Bronchial epithelial cell (primary cell): ENCODE measurements around the gene VPS45. TPM values are rescaled to one million over a fixed set of nuclear protein-coding genes. Genes with fewer than 3 reads are reported as not detected.
A peak's percentile ranks its signal among the peaks of the same experiment; 100 is the strongest.
"Not testable (repeated sequence)": the region's sequence is repeated elsewhere in the genome, so short reads cannot be mapped to it uniquely, and the experiment has no call there.

Experiments used
- DNase-seq: peaks from one replicate; pipeline ENCODE4 v3.0.0-alpha.2; 2010; ENCODE audit warnings: low read depth
- FAIRE-seq: peaks from 2 replicates; lab custom pipeline; 2011; peaks lifted over from hg19 to GRCh38; lab: Jason Lieb, UNC
- H3K27me3 ChIP-seq: 2 replicates; pipeline ENCODE4 v1.5.1; 2011; ENCODE audit warnings: low read length; ENCODE audit not compliant: control insufficient read depth, insufficient read depth
- H3K36me3 ChIP-seq: 2 replicates; pipeline ENCODE4 v1.5.1; 2011; ENCODE audit warnings: low read length; ENCODE audit not compliant: control insufficient read depth, insufficient read depth
- H3K4me3 ChIP-seq: 2 replicates; pipeline ENCODE4 v1.5.1; 2011; ENCODE audit warnings: mild to moderate bottlenecking, low read depth, low read length, control low read depth
- CTCF ChIP-seq: IDR thresholded peaks from 2 replicates; pipeline ENCODE4 v1.5.1; 2011; ENCODE audit warnings: mild to moderate bottlenecking, moderate library complexity, low read length, control low read depth, inconsistent platforms; ENCODE audit not compliant: insufficient read depth, severe bottlenecking
- total RNA-seq: library from RNA; depleted of rRNA; stranded (reverse); fragments of >200 nt; gene quantifications from 2 replicates; pipeline ENCODE4 v1.2.1, GENCODE V29; 2014

The VPS45 gene
- total RNA-seq, 1 donor from 2014 or later, result 21.6 TPM

GRCh38 chr1:150144606-150145005 is 77.0 kb downstream of the VPS45 start:
- FAIRE-seq, result no peak
- Histone ChIP-seq H3K36me3 (no peaks in the 10 kb centered on the region), H3K27me3 (no peaks in the 10 kb centered on the region), H3K4me3 (no peak overlapping the region)
- DNase-seq, result no peak
- no peak for TF ChIP-seq CTCF

GRCh38 chr1:150146016-150146415 is 78.4 kb downstream of the VPS45 start:
- DNase-seq, H3K36me3 ChIP-seq, FAIRE-seq, H3K4me3 ChIP-seq, H3K27me3 ChIP-seq: not testable (repeated sequence)

GRCh38 chr1:150146849-150147542 is 79.4 kb downstream of the VPS45 start:
- Histone ChIP-seq H3K27me3 (no peaks in the 10 kb centered on the region), H3K36me3 (no peaks in the 10 kb centered on the region), H3K4me3 (no peak overlapping the region)
- no peak for DNase-seq
- TF ChIP-seq CTCF, result no peak
- FAIRE-seq, result no peak

- no peak overlapping the region for H3K4me3 ChIP-seq
- no peak for TF ChIP-seq CTCF
- FAIRE-seq (no peak), DNase-seq (no peak)
- no peaks in the 10 kb centered on the region for H3K27me3 ChIP-seq
- no peaks in the 10 kb centered on the region for H3K36me3 ChIP-seq
These were observed 81.3 kb downstream of the VPS45 start for GRCh38 chr1:150148837-150149270.

GRCh38 chr1:150149271-150150132 is 81.9 kb downstream of the VPS45 start, which contains the start of gene PLEKHO1:
Gene PLEKHO1 (plus strand): TSS chr1:150149916. CDS start chr1:150150258, 342 bp downstream.
- DNase-seq (peak; percentile 61), FAIRE-seq (no peak)
- H3K36me3 ChIP-seq, result no peaks in the 10 kb centered on the region
- no peak for TF ChIP-seq CTCF
- peak within 1 kb of the TSS; percentile 46 for H3K4me3 ChIP-seq
- H3K27me3 ChIP-seq, result no peaks in the 10 kb centered on the region
